Activated CD8-positive, alpha-beta T cell treated with anti-CD3 and anti-CD28 coated beads for 36 hours (primary cell): ENCODE measurements around the gene LYRM1. TPM values are rescaled to one million over a fixed set of nuclear protein-coding genes. Genes with fewer than 3 reads are reported as not detected.
"Not testable (repeated sequence)": the region's sequence is repeated elsewhere in the genome, so short reads cannot be mapped to it uniquely, and the experiment has no call there.

Source experiments
- ATAC-seq: fragments of 200-7000 bp; cut with Tn5 transposase; one replicate; pipeline ENCODE4 v1.10.0; 2021; ENCODE audit warnings: mild to moderate bottlenecking, moderate library complexity
- CTCF ChIA-PET: fragments of 350-600 bp; sonication (Branson Sonifier 250); formaldehyde crosslinking; loops from one replicate; lab custom pipeline; 2021; ENCODE audit warnings: antibody characterized with exemption; lab: Charles Lee
- POLR2A ChIA-PET: fragments of 350-600 bp; sonication (Branson Sonifier 250); formaldehyde crosslinking; loops from one replicate; lab custom pipeline; 2021; ENCODE audit warnings: antibody characterized with exemption; lab: Charles Lee
- DNase-seq: peaks from one replicate; pipeline ENCODE4 v3.0.0-alpha.2; 2020
- H3K27ac Mint-ChIP-seq: one replicate; pipeline ENCODE4 v1.8.0; 2021; ENCODE audit warnings: mild to moderate bottlenecking, mixed read lengths
- H3K27me3 Mint-ChIP-seq: one replicate; pipeline ENCODE4 v1.8.0; 2021; ENCODE audit warnings: mixed read lengths
- H3K36me3 Mint-ChIP-seq: one replicate; pipeline ENCODE4 v1.8.0; 2021; ENCODE audit warnings: low read depth, mixed read lengths
- H3K4me1 Mint-ChIP-seq: one replicate; pipeline ENCODE4 v1.8.0; 2021; ENCODE audit warnings: low read depth, mixed read lengths
- H3K4me3 Mint-ChIP-seq: one replicate; pipeline ENCODE4 v1.8.0; 2021; ENCODE audit warnings: mild to moderate bottlenecking, moderate library complexity, mixed read lengths
- H3K9me3 Mint-ChIP-seq: one replicate; pipeline ENCODE4 v1.8.0; 2021; ENCODE audit warnings: mixed read lengths
- CTCF ChIP-seq: fragments of 200-600 bp; IDR thresholded peaks from one replicate; pipeline ENCODE4 v1.8.0; 2022; ENCODE audit warnings: antibody characterized with exemption, mild to moderate bottlenecking
- intact Hi-C: fragments of 100-400 bp; cut with micrococcal nuclease; formaldehyde crosslinking; loops from one replicate; pipeline ENCODE4 v1.10.0; 2022
- total RNA-seq, 2 experiments: library from RNA; stranded (reverse); gene quantifications; one replicate each; pipeline ENCODE4 v1.2.3, GENCODE V29; 2021

Gene LYRM1
- total RNA-seq, 2 experiments from 2014 or later, result 31.3 to 32.5 TPM

- ChIA-PET POLR2A (no interaction called here), CTCF (interaction anchor here (0.9 to 1.6 kb wide), 3 partner anchors 45 to 94 kb away, joined by 3 to 11 read pairs (median 3); partner anchors contain the start of gene DCUN1D3)
- Mint-ChIP-seq H3K36me3 (no peaks in the 10 kb centered on the region), H3K9me3 (no peaks in the 10 kb centered on the region), H3K27ac (no peak overlapping the region), H3K4me3 (no peak overlapping the region), H3K4me1 (peaks cover 33% of the 10 kb centered on the region), H3K27me3 (no peaks in the 10 kb centered on the region)
- intact Hi-C loops, result loop anchor here (10.0 kb wide), 1 partner anchor 100 kb away; no protein-coding TSS in a partner anchor
- DNase-seq (peak; percentile 90), ATAC-seq (peak; percentile 87)
- no peak for TF ChIP-seq CTCF
Measured at GRCh38 chr16:20944861-20945574, 44.4 kb downstream of the LYRM1 start.

- CTCF ChIA-PET, H3K4me3 Mint-ChIP-seq, H3K27me3 Mint-ChIP-seq, ATAC-seq, DNase-seq, H3K36me3 Mint-ChIP-seq, H3K9me3 Mint-ChIP-seq, POLR2A ChIA-PET: not testable (repeated sequence)
- Mint-ChIP-seq H3K27ac (peak overlapping the region; percentile 23), H3K4me1 (peaks cover 33% of the 10 kb centered on the region)
- intact Hi-C loops, result loop anchor here (10.0 kb wide), 1 partner anchor 101 kb away; no protein-coding TSS in a partner anchor
Measured at GRCh38 chr16:20945575-20945875, 45.0 kb downstream of the LYRM1 start.

- no peak overlapping the region for H3K4me3 Mint-ChIP-seq
- no peaks in the 10 kb centered on the region for H3K27me3 Mint-ChIP-seq
- H3K9me3 Mint-ChIP-seq, result no peaks in the 10 kb centered on the region
- H3K4me1 Mint-ChIP-seq, result peaks cover 29% of the 10 kb centered on the region
- H3K27ac Mint-ChIP-seq, result peak overlapping the region; percentile 23
- ChIA-PET POLR2A (no interaction called here), CTCF (no interaction called here)
- DNase-seq (no peak), ATAC-seq (no peak)
- no peaks in the 10 kb centered on the region for H3K36me3 Mint-ChIP-seq
- no peak for TF ChIP-seq CTCF
- intact Hi-C loops, result loop anchor here (10.0 kb wide), 1 partner anchor 101 kb away; no protein-coding TSS in a partner anchor
Measured at GRCh38 chr16:20946015-20946629, 45.6 kb downstream of the LYRM1 start.

DNA sequence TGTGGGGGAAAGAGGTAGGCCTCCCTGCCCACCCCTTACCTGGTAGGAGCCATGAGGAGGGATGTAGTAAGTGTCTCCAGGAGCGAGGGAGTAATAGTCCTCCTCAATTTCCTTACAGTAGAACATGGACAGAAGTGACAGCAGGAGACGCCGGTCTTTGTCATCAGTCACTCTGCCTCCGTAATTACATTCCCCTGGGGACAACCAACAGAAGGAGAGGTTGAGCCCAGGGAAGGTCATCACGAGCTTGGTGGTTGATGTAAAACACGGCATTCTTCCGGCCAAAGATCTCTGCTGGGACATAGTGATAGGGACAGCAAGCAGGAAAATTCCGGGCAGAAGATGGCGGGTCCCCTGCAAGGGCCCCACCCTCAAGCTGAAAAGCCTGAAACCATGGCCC lies 47.9 kb downstream of the LYRM1 start:
- Mint-ChIP-seq H3K4me3 (no peak overlapping the region), H3K9me3 (no peaks in the 10 kb centered on the region), H3K27ac (no peak overlapping the region), H3K27me3 (no peaks in the 10 kb centered on the region), H3K4me1 (peaks cover 18% of the 10 kb centered on the region), H3K36me3 (no peaks in the 10 kb centered on the region)
- DNase-seq, result no peak
- ChIA-PET CTCF (interaction anchor here (2.0 kb wide), 1 partner anchor 98 kb away, joined by 8 read pairs; no protein-coding TSS in a partner anchor), POLR2A (no interaction called here)
- TF ChIP-seq CTCF, result no peak
- intact Hi-C loops, result loop anchor here (10.0 kb wide), 1 partner anchor 104 kb away; no protein-coding TSS in a partner anchor
- no peak for ATAC-seq

DNA sequence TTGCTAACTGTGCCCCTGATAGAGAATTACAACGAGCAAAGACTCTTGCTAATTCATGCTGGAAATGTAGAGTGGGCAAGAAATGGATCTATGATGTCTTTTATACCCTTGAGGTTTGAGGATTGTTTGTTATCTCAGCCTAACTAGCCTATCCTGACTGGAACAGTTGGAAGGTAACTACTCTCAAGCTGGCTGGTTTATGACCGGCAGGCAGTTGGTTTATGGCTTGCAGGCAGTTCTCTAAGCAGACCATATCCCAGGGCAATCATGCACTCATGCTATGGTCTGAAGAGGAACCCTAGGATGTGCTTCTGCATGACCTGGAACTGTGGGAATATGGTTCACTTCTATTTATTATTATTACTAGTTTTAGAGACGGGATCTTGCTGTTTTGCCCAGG lies 49.1 kb downstream of the LYRM1 start:
- ChIA-PET POLR2A (interaction anchor here (1.0 kb wide), 1 partner anchor 9 kb away, joined by 3 read pairs; no protein-coding TSS in a partner anchor), CTCF (interaction anchor here (1.4 kb wide), 1 partner anchor 27 kb away, joined by 5 read pairs; no protein-coding TSS in a partner anchor)
- Mint-ChIP-seq H3K9me3 (no peaks in the 10 kb centered on the region), H3K27me3 (no peaks in the 10 kb centered on the region), H3K4me1 (peaks cover 9% of the 10 kb centered on the region), H3K27ac (no peak overlapping the region), H3K36me3 (no peaks in the 10 kb centered on the region), H3K4me3 (no peak overlapping the region)
- DNase-seq, result no peak
- ATAC-seq, result no peak
- intact Hi-C loops, result loop anchor here (10.0 kb wide), 1 partner anchor 105 kb away; no protein-coding TSS in a partner anchor
- no peak for TF ChIP-seq CTCF
